ENCODE results near the gene CHDH.

CHDH gene

GRCh38 chr3:53826048-53826447, 20.2 kb downstream of the CHDH start:
- H3K27ac ChIP-seq = no peak overlapping the region
- no peak for DNase-seq (ENCODE audit: low read depth, low spot score)

DNA sequence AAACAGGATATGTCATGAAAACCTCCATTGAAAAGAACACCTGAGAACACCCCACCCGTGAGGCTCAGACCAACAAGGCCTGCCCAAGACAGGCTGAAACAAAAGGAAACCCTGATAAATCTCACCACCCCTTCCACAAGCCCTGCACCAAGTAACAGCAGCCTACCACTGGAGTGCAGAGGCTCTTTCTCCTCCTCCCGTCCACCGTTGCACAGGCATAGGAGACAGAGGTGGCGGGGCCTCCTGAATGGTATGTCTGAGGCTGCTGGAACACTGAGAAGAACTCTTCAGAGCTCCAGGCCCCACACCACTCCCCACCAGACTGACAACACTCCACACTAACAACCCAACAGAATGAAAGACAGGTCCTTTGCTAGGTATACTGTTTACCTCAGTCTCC, 21.4 kb downstream of the CHDH start:
- H3K27ac ChIP-seq = no peak overlapping the region
- DNase-seq (ENCODE audit: low read depth, low spot score) = no peak

GRCh38 chr3:53823956-53824657, 22.1 kb downstream of the CHDH start:
- no peak for DNase-seq (ENCODE audit: low read depth, low spot score)
- H3K27ac ChIP-seq = no peak overlapping the region

DNA sequence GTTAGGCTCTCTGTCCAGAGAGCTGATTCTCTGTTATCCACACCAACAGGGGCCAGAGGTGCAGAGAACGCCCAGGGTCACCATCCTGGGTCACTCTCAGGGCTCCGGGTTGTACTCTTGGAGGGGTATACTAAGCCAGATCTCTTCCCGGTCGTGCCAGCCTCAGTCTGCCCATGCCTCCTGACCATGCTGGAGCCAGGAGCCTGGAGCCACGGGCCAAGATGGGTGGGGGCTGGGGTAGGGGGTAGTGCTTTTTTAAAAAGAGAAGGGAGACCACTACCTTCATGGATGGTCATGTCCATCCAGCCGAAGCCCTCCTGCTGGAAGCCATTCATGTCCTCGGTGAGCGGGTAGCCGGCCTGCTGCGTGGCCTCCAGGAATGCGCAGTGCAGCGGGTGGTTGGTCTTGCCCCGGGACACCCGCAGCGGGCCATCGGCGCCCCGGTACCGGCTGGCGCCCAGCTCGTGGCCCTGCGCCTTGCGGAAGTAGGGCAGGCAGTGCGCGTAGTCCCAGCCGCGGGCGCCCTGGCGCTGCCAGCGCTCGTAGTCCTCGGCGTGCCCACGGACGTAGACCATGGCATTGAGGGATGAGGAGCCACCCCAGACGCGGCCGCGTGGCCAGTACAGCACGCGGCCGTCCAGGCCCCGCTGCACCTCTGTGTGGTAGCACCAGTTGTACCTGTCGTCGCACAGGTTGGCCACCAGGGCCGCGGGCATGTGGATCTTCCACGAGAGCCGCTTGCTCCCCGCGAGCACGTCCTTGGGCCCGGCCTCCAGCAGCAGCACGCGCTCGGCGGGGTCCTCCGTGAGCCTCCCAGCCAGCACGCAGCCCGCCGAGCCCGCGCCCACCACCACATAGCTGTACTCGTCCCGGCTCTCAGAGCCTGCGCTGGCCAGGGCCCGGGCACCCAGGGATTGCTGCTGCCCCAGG, 22.9 kb downstream of the CHDH start:
- H3K27ac ChIP-seq = no peak overlapping the region
- no peak for DNase-seq (ENCODE audit: low read depth, low spot score)

DNA sequence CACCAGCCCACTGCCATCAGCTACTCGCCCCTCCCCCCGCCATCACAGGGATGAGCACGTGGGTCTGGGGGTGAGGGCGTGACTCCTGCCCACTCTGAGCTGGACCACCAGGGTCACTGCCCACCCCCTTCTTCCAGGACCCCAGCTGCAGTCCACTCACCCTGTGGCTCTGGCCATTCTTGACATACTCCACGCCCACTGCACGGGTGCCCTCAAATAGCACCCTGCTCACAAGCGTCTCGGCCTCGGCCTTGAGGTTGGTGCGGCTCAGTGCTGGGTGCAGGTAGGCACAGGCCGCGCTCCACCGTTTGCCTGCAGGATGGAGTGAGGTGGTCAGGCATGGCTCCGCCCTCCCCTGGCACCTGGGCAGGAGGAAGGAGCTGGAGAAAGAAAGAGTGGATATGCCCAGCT, 23.9 kb downstream of the CHDH start:
- H3K27ac ChIP-seq = no peak overlapping the region
- no peak for DNase-seq (ENCODE audit: low read depth, low spot score)

DNA sequence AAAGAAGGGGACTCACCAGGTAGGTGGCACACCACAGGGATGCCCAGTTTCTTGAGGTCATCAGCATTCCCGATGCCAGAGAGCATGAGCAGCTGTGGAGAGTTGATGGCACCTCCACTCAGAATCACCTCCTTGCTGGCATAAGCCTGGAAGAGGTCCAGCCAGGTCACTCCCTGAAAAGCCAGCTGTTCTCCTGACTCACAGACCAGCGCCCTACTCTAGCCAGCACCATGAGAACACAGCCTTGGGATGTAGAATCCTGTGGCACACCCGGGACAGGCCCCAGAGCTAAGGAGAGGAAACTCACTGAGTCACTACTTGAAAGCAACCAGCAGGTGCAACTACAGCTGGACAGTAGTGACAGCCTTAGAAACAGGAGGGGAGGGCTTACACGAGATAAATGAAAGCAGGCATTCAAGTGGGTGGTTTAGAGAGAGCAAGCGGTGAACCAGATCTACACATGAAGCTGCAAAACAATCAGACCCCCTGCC, 24.5 kb downstream of the CHDH start:
- peak; percentile 53 for DNase-seq (ENCODE audit: low read depth, low spot score)
- no peak overlapping the region for H3K27ac ChIP-seq

DNA sequence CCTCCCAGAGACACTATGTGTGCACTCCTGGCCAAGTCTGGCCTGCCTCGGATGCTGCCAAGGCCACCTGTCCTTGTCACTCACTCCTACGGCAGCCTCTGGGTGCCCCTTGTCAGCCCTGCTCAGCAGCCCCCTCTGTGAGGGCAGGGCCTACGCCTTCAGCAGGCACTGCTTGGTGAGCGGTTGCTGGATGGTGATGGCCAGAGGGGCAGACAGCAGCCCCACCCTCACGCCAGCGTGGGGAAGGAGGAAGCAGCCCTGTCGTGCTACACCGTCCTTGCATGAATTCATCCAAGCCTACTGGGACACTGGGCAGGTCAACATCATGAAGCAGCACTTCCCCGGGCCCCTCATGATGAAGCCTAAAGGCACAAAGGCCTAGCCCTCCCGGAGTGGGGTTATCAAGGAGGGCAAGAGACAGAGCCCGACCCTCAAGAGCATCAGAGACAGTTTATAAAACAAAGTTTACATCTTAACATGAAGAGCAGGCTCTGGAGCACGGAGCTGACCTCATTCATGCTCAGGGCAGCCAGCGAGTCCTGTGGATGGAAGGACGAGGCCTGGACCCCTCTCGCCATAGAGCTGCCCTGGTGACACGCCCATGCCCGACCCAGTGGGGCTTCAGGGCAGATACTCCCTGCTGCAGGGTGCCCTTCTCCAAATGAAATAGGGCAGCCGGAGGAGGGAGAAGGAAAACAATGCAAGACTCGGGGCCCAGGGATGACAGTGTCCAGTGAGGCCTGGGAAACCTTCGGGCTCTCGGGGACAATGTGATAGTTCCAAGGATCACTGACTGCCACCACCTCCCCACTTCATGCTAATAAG, 25.3 kb downstream of the CHDH start:
- DNase-seq (ENCODE audit: low read depth, low spot score) = no peak
- no peak overlapping the region for H3K27ac ChIP-seq

- H3K27ac ChIP-seq = no peak overlapping the region
- no peak for DNase-seq (ENCODE audit: low read depth, low spot score)
These were observed 26.1 kb downstream of the CHDH start for GRCh38 chr3:53820084-53820483.

DNA sequence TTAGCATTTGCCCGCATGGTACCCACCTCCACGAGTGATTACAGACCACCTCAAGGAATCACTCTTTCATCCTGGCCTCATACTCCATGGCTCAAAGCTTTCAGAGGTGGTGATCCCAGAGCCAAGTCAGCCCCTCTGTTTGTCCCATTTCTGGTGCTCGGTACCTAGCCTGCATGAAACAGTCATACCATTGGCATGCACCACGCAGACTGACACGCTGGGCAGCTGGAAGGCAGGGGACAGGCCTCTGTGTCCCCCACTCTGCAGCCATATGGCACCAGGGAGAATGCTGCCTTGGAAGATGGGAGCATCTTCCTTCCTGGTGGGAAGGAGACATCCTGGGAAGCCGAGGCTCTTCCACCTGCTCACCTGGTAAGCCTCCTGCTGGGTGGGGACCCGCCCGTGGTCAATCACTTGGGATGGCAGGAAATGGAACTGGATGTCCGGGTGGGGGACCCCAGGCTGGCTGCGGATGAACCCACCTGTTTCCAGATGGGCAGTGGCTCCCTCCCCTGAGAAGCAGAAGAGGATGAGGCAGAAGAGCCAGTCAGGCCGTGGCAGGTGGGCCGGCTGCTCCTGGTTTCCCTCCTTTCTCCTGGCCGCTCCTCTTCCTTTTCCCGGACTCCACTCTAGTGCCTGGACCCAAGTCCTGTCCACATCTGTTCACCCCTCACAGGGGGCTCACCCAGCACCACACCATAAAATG, 26.9 kb downstream of the CHDH start:
- no peak for DNase-seq (ENCODE audit: low read depth, low spot score)

GRCh38 chr3:53818221-53819162, 27.7 kb downstream of the CHDH start:
- no peak overlapping the region for H3K27ac ChIP-seq
- no peak for DNase-seq (ENCODE audit: low read depth, low spot score)

More for the DNA sequence above, 26.9 kb downstream of the CHDH start:
- no peak overlapping the region for H3K27ac ChIP-seq

DNA sequence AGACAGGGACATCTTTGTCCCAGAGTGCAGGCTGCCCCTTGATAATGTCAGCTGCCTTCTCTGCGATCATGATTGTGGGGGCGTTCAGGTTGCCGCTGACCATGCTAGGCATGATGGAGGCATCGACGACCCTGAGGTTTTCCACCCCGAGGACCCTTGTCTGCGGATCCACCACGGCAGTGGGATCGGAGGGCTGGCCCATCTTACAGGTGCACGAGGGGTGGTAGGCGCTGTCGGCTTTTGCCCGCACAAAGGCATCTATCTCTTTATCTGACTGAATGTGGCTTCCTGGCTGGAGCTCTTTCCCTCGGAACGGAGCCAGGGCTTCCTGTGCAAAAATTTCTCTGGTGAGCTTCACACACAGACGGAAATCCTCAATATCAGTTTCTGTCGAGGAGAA, 28.4 kb downstream of the CHDH start:
- no peak for DNase-seq (ENCODE audit: low read depth, low spot score)
- no peak overlapping the region for H3K27ac ChIP-seq

DNA sequence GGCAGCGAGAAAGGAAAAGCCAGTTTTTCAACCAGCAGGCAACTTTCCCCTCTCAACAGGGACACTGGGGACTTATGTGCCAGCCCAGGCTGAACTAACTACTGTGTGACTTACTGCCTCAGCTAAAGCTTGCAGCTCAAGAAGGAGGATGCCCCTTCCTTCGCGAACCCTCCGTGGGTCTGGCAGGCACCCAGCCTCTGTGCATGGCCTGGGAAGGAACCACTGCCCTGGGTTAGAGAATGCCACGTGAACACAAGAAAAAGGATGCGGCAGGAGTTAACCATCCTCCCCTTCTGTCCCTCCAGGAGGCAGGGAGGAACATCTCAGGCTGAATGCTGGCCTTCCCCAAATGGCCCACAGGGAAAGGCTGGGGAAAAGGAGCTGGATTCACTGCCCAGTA, 29.0 kb downstream of the CHDH start:
- no peak overlapping the region for H3K27ac ChIP-seq
- no peak for DNase-seq (ENCODE audit: low read depth, low spot score)

- no peak for DNase-seq (ENCODE audit: low read depth, low spot score)
- H3K27ac ChIP-seq = no peak overlapping the region
These were observed 29.8 kb downstream of the CHDH start for GRCh38 chr3:53816425-53816824.

DNA sequence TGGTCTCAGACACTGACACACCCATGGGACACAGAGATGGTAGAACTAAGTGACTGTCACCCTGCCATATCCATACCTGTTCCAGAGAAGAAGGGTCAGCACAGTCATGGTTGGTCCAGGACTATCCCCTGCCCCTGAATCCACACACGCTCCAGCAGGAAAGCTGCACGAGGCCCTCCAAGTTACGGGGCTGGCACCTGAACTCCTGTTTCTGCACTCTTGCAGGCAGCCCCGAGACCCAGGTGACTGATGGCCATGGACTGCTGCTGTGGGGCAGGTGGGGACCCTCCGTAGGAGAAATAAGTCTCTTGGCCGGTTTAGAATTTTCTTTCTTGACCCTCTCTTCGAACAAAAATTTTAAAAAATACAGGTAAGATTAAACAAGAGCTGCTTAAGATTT, 30.6 kb downstream of the CHDH start:
- DNase-seq (ENCODE audit: low read depth, low spot score) = no peak
- no peak overlapping the region for H3K27ac ChIP-seq

DNA sequence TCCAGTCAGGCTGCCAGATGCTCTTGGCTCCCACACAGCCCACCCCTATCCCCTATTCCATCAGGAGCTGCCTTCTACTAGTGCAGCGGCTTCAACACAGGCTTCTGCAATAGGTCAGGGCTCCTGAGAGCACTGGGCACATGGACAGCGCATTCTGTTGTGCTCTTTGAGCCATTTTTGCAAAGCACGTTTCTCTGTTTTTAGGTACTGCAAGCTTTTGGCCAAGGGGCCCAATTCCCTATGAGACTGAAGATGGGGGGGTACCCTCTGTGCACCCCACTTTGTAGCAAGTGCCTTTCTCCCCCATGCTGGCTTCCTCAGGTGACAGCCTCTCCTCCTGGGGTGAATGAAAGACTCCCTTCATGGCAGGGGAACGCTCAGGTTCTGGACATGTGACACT, 31.2 kb downstream of the CHDH start:
- no peak overlapping the region for H3K27ac ChIP-seq
- no peak for DNase-seq (ENCODE audit: low read depth, low spot score)

- no peak for DNase-seq (ENCODE audit: low read depth, low spot score)
- H3K27ac ChIP-seq = no peak overlapping the region
These were observed 32.3 kb downstream of the CHDH start for GRCh38 chr3:53813876-53814275.

DNA sequence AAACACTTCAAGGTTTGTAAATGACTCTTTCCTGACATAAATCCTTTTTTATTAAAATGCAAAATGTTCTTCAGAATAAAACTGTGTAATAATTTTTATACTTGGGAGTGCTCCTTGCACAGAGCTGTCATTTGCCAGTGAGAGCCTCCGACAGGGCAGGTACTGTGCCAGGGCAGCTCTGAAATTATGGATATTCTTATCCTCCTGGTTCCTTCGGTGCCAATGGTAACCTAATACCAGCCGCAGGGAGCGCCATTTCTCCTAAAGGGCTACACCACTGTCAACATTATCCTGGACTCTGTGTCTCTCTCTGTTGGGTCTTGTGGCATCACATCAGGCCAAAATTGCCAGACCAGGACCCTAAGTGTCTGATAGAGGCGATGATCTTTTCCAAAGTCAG, 33.0 kb downstream of the CHDH start:
- no peak overlapping the region for H3K27ac ChIP-seq
- no peak for DNase-seq (ENCODE audit: low read depth, low spot score)

DNA sequence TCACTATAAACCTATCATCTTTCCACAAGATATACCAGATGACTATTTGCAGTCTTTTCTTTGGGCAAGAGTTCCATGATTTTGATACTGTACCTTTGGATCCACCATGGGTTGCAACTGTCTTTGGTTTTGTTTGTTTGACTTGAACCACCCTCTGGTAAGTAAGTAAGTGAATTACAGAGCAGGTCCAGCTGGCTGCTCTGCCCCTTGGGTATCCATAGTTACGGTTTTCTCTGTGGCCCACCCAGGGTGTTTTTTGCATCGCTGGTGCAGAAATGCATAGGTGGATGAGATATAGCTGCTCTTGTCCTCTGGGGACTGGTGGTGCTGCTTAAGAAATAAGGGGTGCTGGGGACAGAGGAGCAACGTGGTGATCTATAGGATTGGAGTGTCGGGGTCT, 33.8 kb downstream of the CHDH start:
- no peak overlapping the region for H3K27ac ChIP-seq
- DNase-seq (ENCODE audit: low read depth, low spot score) = no peak
